Transverse colon (tissue), 3 donors: ENCODE results near the gene VEGFB.

Source experiments
- CTCF ChIP-seq, 5 experiments: fragments of 200-600 bp in 3 of 5; fragments of 450-650 bp in 2 of 5; sonication (generic) in 3 of 5; IDR thresholded peaks; 1 replicate in 2 of 5; 2 replicates in 3 of 5; pipeline ENCODE4 v1.5.1; 2016 to 2017; ENCODE audit warnings: antibody characterized with exemption in 5 of 5, inconsistent platforms in 3 of 5, mild to moderate bottlenecking in 2 of 5, moderate library complexity in 1 of 5
- POLR2A ChIP-seq: fragments of 450-650 bp; IDR thresholded peaks from one replicate; pipeline ENCODE4 v1.6.1; 2016; ENCODE audit warnings: antibody characterized with exemption, mild to moderate bottlenecking, moderate library complexity

GRCh38 chr11:64229090-64229743 lies 5.2 kb upstream of the VEGFB start:
- TF ChIP-seq CTCF (IDR thresholded peaks at IDR 0.05) (no peak), POLR2A (no peak)
